Ishikawa (cell line): ENCODE results near the gene ELMO3.

Experiments used
- CEBPB ChIP-seq: IDR thresholded peaks from 2 replicates; pipeline ENCODE4 v1.6.1; 2012
- CREB1 ChIP-seq: IDR thresholded peaks from 2 replicates; pipeline ENCODE4 v1.6.1; 2012; ENCODE audit warnings: low read depth
- EGR1 ChIP-seq: IDR thresholded peaks from 2 replicates; pipeline ENCODE4 v1.6.1; 2012
- EP300 ChIP-seq: IDR thresholded peaks from 2 replicates; pipeline ENCODE4 v1.6.1; 2012; ENCODE audit warnings: borderline replicate concordance
- FOXM1 ChIP-seq: IDR thresholded peaks from 2 replicates; pipeline ENCODE4 v1.6.1; 2012; ENCODE audit warnings: low read depth, borderline replicate concordance
- NFIC ChIP-seq: IDR thresholded peaks from 2 replicates; pipeline ENCODE4 v1.6.1; 2012
- RAD21 ChIP-seq: IDR thresholded peaks from 2 replicates; pipeline ENCODE4 v1.6.1; 2012; ENCODE audit warnings: low read depth
- REST ChIP-seq: IDR thresholded peaks from 2 replicates; pipeline ENCODE4 v1.6.1; 2012; ENCODE audit warnings: low read depth, mild to moderate bottlenecking
- TAF1 ChIP-seq: IDR thresholded peaks from 2 replicates; pipeline ENCODE4 v1.6.1; 2012; ENCODE audit warnings: low read depth, mild to moderate bottlenecking
- TCF12 ChIP-seq: IDR thresholded peaks from 2 replicates; pipeline ENCODE4 v1.6.1; 2012; ENCODE audit warnings: low read depth
- TEAD4 ChIP-seq: IDR thresholded peaks from 2 replicates; pipeline ENCODE4 v1.6.1; 2012
- USF1 ChIP-seq: IDR thresholded peaks from 2 replicates; pipeline ENCODE4 v1.6.1; 2012
- YY1 ChIP-seq: IDR thresholded peaks from 2 replicates; pipeline ENCODE4 v1.6.1; 2012; ENCODE audit warnings: low read depth
- TF ChIP-seq, protein P1 (sequence below): IDR thresholded peaks from 2 replicates; pipeline ENCODE4 v1.6.1; 2012

GRCh38 chr16:67163999-67164558, 34.9 kb upstream of the ELMO3 start:
- TF ChIP-seq TAF1: no peak
- TF ChIP-seq CEBPB: no peak
- TF ChIP-seq, protein P1, sequence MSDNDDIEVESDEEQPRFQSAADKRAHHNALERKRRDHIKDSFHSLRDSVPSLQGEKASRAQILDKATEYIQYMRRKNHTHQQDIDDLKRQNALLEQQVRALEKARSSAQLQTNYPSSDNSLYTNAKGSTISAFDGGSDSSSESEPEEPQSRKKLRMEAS: no peak; the same call in 1 of the 2 replicates
- no peak for TF ChIP-seq CREB1
- 0 out of 2 replicates have a peak, but pooled peaks have one; percentile 12 for TF ChIP-seq TEAD4
- TF ChIP-seq EGR1: no peak
- no peak for TF ChIP-seq EP300
- no peak for TF ChIP-seq REST
- no peak for TF ChIP-seq YY1
- TF ChIP-seq USF1: no peak
- TF ChIP-seq RAD21: no peak
- TF ChIP-seq NFIC: no peak
- TF ChIP-seq FOXM1: no peak
- TF ChIP-seq TCF12: no peak
